HepG2 (cell line): ENCODE data around the gene CNTRL. TPM values are rescaled to one million over a fixed set of nuclear protein-coding genes. Genes with fewer than 3 reads are reported as not detected.

Experiments used
- ATAC-seq: fragments of 200-7000 bp; cut with Tn5 transposase; 3 replicates; pipeline ENCODE4 v1.9.1; 2020; ENCODE audit warnings: mild to moderate bottlenecking, moderate library complexity
- BruUV-seq: library from RNA; stranded (reverse); fragments of 400-500 nt; replicated peaks from 2 replicates; lab custom pipeline; 2021; lab: Mats Ljungman, UMichigan
- CTCF ChIA-PET: fragments of 300-600 bp; formaldehyde crosslinking; extraction: SDS; loops from one replicate; lab custom pipeline; 2021; ENCODE audit warnings: low total read pairs, inconsistent platforms, low intra/inter-chr PET ratio; lab: Yijun Ruan, JAX
- POLR2A ChIA-PET: fragments of 350-600 bp; sonication (Branson Sonifier 250); formaldehyde crosslinking; loops from one replicate; lab custom pipeline; 2020; ENCODE audit warnings: antibody characterized with exemption, inconsistent platforms; lab: Yijun Ruan, JAX
- DNase-seq: peaks from one replicate; pipeline ENCODE4 v3.0.0-alpha.2; 2015; ENCODE audit warnings: low spot score
- FAIRE-seq: peaks from 3 replicates; lab custom pipeline; 2011; peaks lifted over from hg19 to GRCh38; lab: Jason Lieb, UNC
- H2AFZ ChIP-seq: one replicate; pipeline ENCODE4 v1.6.1; 2011; ENCODE audit warnings: low read length, inconsistent platforms
- H3K27ac ChIP-seq: fragments of 300-600 bp; 3 replicates; pipeline ENCODE4 v1.8.0; 2011; ENCODE audit warnings: mixed run types, mild to moderate bottlenecking, mixed read lengths, low read length, inconsistent platforms; ENCODE audit not compliant: insufficient read depth; ENCODE audit errors: extremely low read length
- H3K27me3 ChIP-seq, 2 experiments: fragments of 200-600 bp in 1 of 2; 2 replicates in 1 of 2; 3 replicates in 1 of 2; pipeline versions ENCODE4 v1.6.0 to v1.8.0; 2011; ENCODE audit warnings: low read length in 2 of 2, mild to moderate bottlenecking in 2 of 2, moderate library complexity in 2 of 2, inconsistent platforms in 1 of 2; ENCODE audit not compliant: insufficient read depth in 2 of 2, control insufficient read depth in 1 of 2
- H3K36me3 ChIP-seq, 2 experiments: fragments of 200-600 bp in 1 of 2; replicated peaks in 1 of 2; 2 replicates in 1 of 2; 3 replicates in 1 of 2; pipeline versions ENCODE4 v1.5.1 to v1.8.0; 2011; ENCODE audit warnings: low read length in 2 of 2, inconsistent platforms in 1 of 2; ENCODE audit not compliant: insufficient read depth in 2 of 2, control insufficient read depth in 1 of 2
- H3K4me1 ChIP-seq: 2 replicates; pipeline ENCODE4 v1.5.1; 2012; ENCODE audit warnings: low read length, inconsistent platforms; ENCODE audit not compliant: insufficient read depth
- H3K4me2 ChIP-seq: 2 replicates; pipeline ENCODE4 v1.6.0; 2011; ENCODE audit warnings: low read depth, low read length, inconsistent platforms
- H3K4me3 ChIP-seq, 3 experiments: fragments of 200-600 bp in 1 of 3; sonication (generic), shearing (Covaris generic) in 1 of 3; replicated peaks in 1 of 3; 2 replicates each; pipeline ENCODE4 v1.5.1; 2011 to 2016; ENCODE audit warnings: low read length in 3 of 3, inconsistent platforms in 2 of 3, low read depth in 2 of 3, mild to moderate bottlenecking in 2 of 3, control low read depth in 1 of 3, mixed read lengths in 1 of 3; ENCODE audit not compliant: insufficient read depth in 1 of 3
- H3K79me2 ChIP-seq: one replicate; pipeline ENCODE4 v1.6.1; 2011; ENCODE audit warnings: low read length, inconsistent platforms; ENCODE audit not compliant: insufficient read depth
- H3K9ac ChIP-seq: 2 replicates; pipeline ENCODE4 v1.6.0; 2011; ENCODE audit warnings: mild to moderate bottlenecking, low read depth, low read length, inconsistent platforms; ENCODE audit not compliant: insufficient read depth
- H3K9me3 ChIP-seq: 2 replicates; pipeline ENCODE4 v1.5.1; 2012; ENCODE audit warnings: mild to moderate bottlenecking, low read length
- H4K20me1 ChIP-seq: 2 replicates; pipeline ENCODE4 v1.6.0; 2011; ENCODE audit warnings: inconsistent platforms, mild to moderate bottlenecking, low read length, moderate library complexity; ENCODE audit not compliant: insufficient read depth
- ARID4A ChIP-seq: sonication (generic); formaldehyde crosslinking; IDR thresholded peaks from 2 replicates; pipeline ENCODE4 v1.5.0; 2020; ENCODE audit warnings: mild to moderate bottlenecking, missing genetic modification reagents, borderline replicate concordance
- MEIS2 ChIP-seq: sonication (generic); formaldehyde crosslinking; IDR thresholded peaks from 2 replicates; pipeline ENCODE4 v1.9.0; 2021; ENCODE audit warnings: mild to moderate bottlenecking, missing genetic modification reagents
- NFE2L2 ChIP-seq: fragments of 150-350 bp; IDR thresholded peaks from 2 replicates; pipeline ENCODE4 v1.6.1; 2014; ENCODE audit warnings: low read length
- PRDM15 ChIP-seq: sonication (generic); formaldehyde crosslinking; IDR thresholded peaks from 2 replicates; pipeline ENCODE4 v1.4.0; 2020; ENCODE audit warnings: missing genetic modification reagents
- PTBP1 ChIP-seq: fragments of 200-400 bp; formaldehyde crosslinking; IDR thresholded peaks from 2 replicates; pipeline ENCODE4 v1.6.1; 2018; ENCODE audit warnings: low read length, low read depth; ENCODE audit not compliant: poor library complexity, severe bottlenecking
- SYNCRIP ChIP-seq: fragments of 200-400 bp; formaldehyde crosslinking; IDR thresholded peaks from 2 replicates; pipeline ENCODE4 v1.6.1; 2018; ENCODE audit warnings: mild to moderate bottlenecking, low read depth, low read length; ENCODE audit not compliant: insufficient read depth
- TCF7L2 ChIP-seq: IDR thresholded peaks from 2 replicates; pipeline ENCODE4 v1.6.1; 2011; ENCODE audit warnings: mild to moderate bottlenecking, low read depth, low read length, moderate library complexity
- WGBS: methylation state at CpG from one replicate; pipeline ENCODE4 v1.1.6; 2017; ENCODE audit warnings: low lambda C conversion rate; 5-methylcytosine and 5-hydroxymethylcytosine counted together
- in situ Hi-C: cut with HindIII; loops from 2 replicates; pipeline ENCODE4 v1.10.0; 2017; ENCODE audit warnings: low pct_unique_long_range_greater_than_20kb; ENCODE audit not compliant: extremely low pct_ligation_motif_present
- intact Hi-C: fragments of 100-400 bp; cut with micrococcal nuclease; formaldehyde crosslinking; loops from one replicate; pipeline ENCODE4 v1.10.0; 2022; ENCODE audit not compliant: unreplicated experiment
- polyA plus RNA-seq, 8 experiments: library from polyadenylated mRNA; depleted of rRNA in 3 of 8; stranded (reverse) in 7 of 8; unstranded in 1 of 8; fragments of >200 nt; fragmentation: Illumina TruSeq in 4 of 8; extraction: Trizol in 4 of 8; gene quantifications; 2 replicates each; pipeline versions ENCODE4 v1.2.1 to v1.2.3, GENCODE V29; 2011 to 2016; ENCODE audit warnings: low read depth in 4 of 8, missing spikeins in 1 of 8, mixed read lengths in 1 of 8; ENCODE audit not compliant: insufficient read depth in 1 of 8
- total RNA-seq, 5 experiments: library from RNA; depleted of rRNA; stranded (reverse); fragments of >200 nt; fragmentation: Illumina TruSeq; extraction: Trizol; gene quantifications; 2 replicates each; pipeline ENCODE4 v1.2.3, GENCODE V29; 2016; ENCODE audit warnings: low read depth in 1 of 5

CNTRL gene
- total and polyA plus RNA-seq, 2 of the 13 experiments (the other 11 are each of a cell fraction or from before 2014, with no cell fraction given), result 7.5 to 11.8 TPM

GRCh38 chr9:121143771-121144170 is 69.0 kb downstream of the CNTRL start:
- intact Hi-C loops, result no loop called here
- 100% methylated on average over 2 of the region's 2 CpGs for WGBS
- Histone ChIP-seq H3K4me1 (no peaks in the 10 kb centered on the region), H3K79me2 (no peaks in the 10 kb centered on the region), H3K9ac (no peak overlapping the region), H3K9me3 (no peaks in the 10 kb centered on the region), H2AFZ (no peak overlapping the region), H3K27ac (no peak overlapping the region), H3K27me3 (no peaks in the 10 kb centered on the region), H3K4me3 (no peak overlapping the region), H4K20me1 (no peaks in the 10 kb centered on the region), H3K4me2 (no peak overlapping the region), H3K36me3 (peaks cover 17 to 73% of the 10 kb centered on the region in 2 experiments)
- BruUV-seq, result no TSS peak
- ChIA-PET POLR2A (no interaction called here), CTCF (no interaction called here)
- DNase-seq, result no peak
- no peak for ATAC-seq
- TF ChIP-seq PTBP1, result no peak
- in situ Hi-C loops, result no loop called here
- FAIRE-seq, result no peak

- H3K4me3 ChIP-seq, result no peak overlapping the region
- peaks cover 21 to 69% of the 10 kb centered on the region in 2 experiments for H3K36me3 ChIP-seq
- POLR2A ChIA-PET, result no interaction called here
- intact Hi-C loops, result no loop called here
- no peak for DNase-seq
- no TSS peak for BruUV-seq
- no peaks in the 10 kb centered on the region for H3K4me1 ChIP-seq
- no peak for ATAC-seq
- H3K4me2 ChIP-seq, result no peak overlapping the region
- no peaks in the 10 kb centered on the region for H3K27me3 ChIP-seq
- 95% methylated on average over 2 of the region's 2 CpGs for WGBS
- H4K20me1 ChIP-seq, result no peaks in the 10 kb centered on the region
- H3K9me3 ChIP-seq, result no peaks in the 10 kb centered on the region
- CTCF ChIA-PET, result no interaction called here
- no peak overlapping the region for H3K9ac ChIP-seq
- no peaks in the 10 kb centered on the region for H3K79me2 ChIP-seq
- FAIRE-seq, result no peak
- in situ Hi-C loops, result no loop called here
- H2AFZ ChIP-seq, result no peak overlapping the region
- H3K27ac ChIP-seq, result no peak overlapping the region
- TF ChIP-seq PRDM15 (CRISPR knock-in tag) (no peak), ARID4A (no peak), NFE2L2 (no peak), TCF7L2 (no peak), MEIS2 (CRISPR knock-in tag) (no peak), SYNCRIP (no peak)
These were observed 69.7 kb downstream of the CNTRL start for GRCh38 chr9:121144482-121144881.
